Testis (tissue), 3 donors: ENCODE measurements around the gene SAPCD2. TPM values are rescaled to one million over a fixed set of nuclear protein-coding genes. Genes with fewer than 3 reads are reported as not detected.

Source experiments
- DNase-seq: peaks from one replicate; pipeline ENCODE4 v3.0.0-alpha.2; 2019
- H3K27ac ChIP-seq, 2 donors: fragments of 200-600 bp; sonication (generic); one replicate each; pipeline ENCODE4 v1.5.1; 2019
- H3K27me3 ChIP-seq: fragments of 200-600 bp; sonication (generic); one replicate; pipeline ENCODE4 v1.5.1; 2019
- H3K36me3 ChIP-seq: fragments of 200-600 bp; sonication (generic); one replicate; pipeline ENCODE4 v1.5.1; 2017; ENCODE audit warnings: low read depth; ENCODE audit errors: missing control alignments
- H3K4me1 ChIP-seq: fragments of 200-600 bp; sonication (generic); one replicate; pipeline ENCODE4 v1.5.1; 2019
- H3K4me3 ChIP-seq, 2 donors: fragments of 200-600 bp; sonication (generic); one replicate each; pipeline ENCODE4 v1.5.1; 2017 to 2019
- H3K9me3 ChIP-seq: fragments of 200-600 bp; sonication (generic); one replicate; pipeline ENCODE4 v1.5.1; 2017
- POLR2A ChIP-seq: fragments of 450-650 bp; IDR thresholded peaks from one replicate; pipeline ENCODE4 v1.6.1; 2017; ENCODE audit warnings: antibody characterized with exemption, mild to moderate bottlenecking, moderate library complexity
- WGBS, 2 donors: methylation state at CpG; one replicate each; pipeline ENCODE4 v1.1.5; 2018; 5-methylcytosine and 5-hydroxymethylcytosine counted together
- intact Hi-C: fragments of 100-400 bp; cut with DNase I; formaldehyde crosslinking; loops from one replicate; pipeline ENCODE4 v1.15.1; 2023; ENCODE audit warnings: low total_unique reads
- polyA plus RNA-seq: library from polyadenylated mRNA; stranded (reverse); fragments of 350-450 nt; fragmentation: Illumina TruSeq; extraction: RNeasy Lipid Tissue Mini Kit (QIAGEN cat#74804); gene quantifications from one replicate; pipeline ENCODE4 v1.2.3, GENCODE V29; 2014; ENCODE audit warnings: low read depth, low replicate concordance; ENCODE audit not compliant: insufficient read depth
- small RNA-seq, 2 donors: library from RNA; depleted of rRNA; stranded (forward); fragments of <200 nt; gene quantifications; one replicate each; pipeline ENCODE3, GENCODE V24; 2016
- total RNA-seq, 2 donors: library from RNA; depleted of rRNA; stranded (reverse); fragments of >200 nt; gene quantifications; one replicate each; pipeline ENCODE4 v1.2.3, GENCODE V29; 2016
- TF ChIP-seq, protein P1 (sequence below), 3 experiments: fragments of 450-650 bp in 2 of 3; fragments of 200-600 bp in 1 of 3; sonication (generic) in 1 of 3; IDR thresholded peaks; one replicate each; pipeline ENCODE4 v1.5.1; 2016 to 2019; ENCODE audit warnings: antibody characterized with exemption in 3 of 3, mild to moderate bottlenecking in 2 of 3, moderate library complexity in 1 of 3

SAPCD2 gene
- total and polyA plus RNA-seq, 3 donors from 2014 or later = 0.78 to 1.7 (median 1.4) TPM

DNA sequence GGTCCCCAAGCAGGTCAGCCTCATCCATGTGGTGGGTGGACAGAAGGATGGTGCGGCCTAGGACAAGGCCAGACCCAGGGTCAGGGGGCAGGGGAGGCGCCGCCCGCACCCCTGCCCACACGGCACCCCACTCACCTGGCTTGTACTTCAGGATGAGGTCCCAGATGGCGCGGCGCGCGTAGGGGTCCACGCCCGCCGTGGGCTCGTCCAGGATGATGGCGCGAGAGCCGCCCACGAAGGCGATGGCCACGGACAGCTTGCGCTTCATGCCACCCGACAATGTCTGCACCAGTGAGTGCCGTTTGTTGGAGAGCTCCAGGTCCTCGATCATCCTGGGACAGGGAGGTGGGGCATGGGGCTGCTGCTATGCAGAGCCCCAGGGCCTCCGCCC, 54.8 kb downstream of the SAPCD2 start:
- WGBS, 2 donors = 92 to 95% methylated on average over 20 to 21 of the region's 25 CpGs
- no peaks in the 10 kb centered on the region for H3K27me3 ChIP-seq
- intact Hi-C loops = no loop called here
- no peak for TF ChIP-seq POLR2A
- H3K36me3 ChIP-seq = no peaks in the 10 kb centered on the region
- no peak for DNase-seq
- H3K27ac ChIP-seq = no peak overlapping the region
- H3K9me3 ChIP-seq = no peaks in the 10 kb centered on the region
- H3K4me3 ChIP-seq = no peak overlapping the region
- H3K4me1 ChIP-seq = no peaks in the 10 kb centered on the region

DNA sequence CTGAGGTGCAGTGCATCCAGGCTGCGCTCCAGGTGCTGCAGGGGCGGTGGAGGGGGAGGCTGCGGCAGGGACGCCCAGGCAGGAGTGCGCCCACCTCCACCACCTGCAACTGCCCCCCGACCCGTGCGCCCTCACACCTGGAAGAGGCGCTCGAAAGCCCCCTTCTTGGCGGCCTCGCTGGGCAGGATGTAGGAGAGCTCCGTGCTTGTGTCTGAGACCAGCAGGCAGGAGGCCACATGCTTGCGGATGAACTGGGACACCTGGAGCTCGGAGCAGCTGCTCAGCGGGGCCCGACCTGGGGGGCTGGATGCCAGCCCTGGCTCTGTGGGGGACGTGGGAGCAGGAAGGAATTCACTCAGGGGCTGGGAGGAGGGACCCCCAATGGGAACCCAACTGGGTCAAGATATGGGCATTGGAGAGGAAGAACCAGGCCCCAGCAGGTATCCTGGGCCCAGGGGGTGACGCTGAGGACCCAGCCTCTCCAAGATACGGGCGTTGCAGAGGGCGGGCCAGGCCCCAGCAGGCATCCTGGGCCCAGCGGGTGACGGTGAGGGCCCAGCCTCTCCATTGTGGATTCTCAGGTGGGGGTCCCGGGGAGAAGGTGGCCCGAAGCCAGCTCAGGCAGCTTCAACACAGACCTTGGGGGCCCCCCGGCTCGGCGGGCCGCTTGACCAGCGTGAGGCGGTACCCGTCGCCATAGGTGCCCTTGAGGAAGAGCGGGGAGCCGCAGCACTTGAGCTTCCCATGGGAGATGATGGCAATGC, 55.4 kb downstream of the SAPCD2 start:
- WGBS, 2 donors = 95 to 98% methylated on average over 17 to 36 of the region's 36 CpGs
- TF ChIP-seq, protein P1, sequence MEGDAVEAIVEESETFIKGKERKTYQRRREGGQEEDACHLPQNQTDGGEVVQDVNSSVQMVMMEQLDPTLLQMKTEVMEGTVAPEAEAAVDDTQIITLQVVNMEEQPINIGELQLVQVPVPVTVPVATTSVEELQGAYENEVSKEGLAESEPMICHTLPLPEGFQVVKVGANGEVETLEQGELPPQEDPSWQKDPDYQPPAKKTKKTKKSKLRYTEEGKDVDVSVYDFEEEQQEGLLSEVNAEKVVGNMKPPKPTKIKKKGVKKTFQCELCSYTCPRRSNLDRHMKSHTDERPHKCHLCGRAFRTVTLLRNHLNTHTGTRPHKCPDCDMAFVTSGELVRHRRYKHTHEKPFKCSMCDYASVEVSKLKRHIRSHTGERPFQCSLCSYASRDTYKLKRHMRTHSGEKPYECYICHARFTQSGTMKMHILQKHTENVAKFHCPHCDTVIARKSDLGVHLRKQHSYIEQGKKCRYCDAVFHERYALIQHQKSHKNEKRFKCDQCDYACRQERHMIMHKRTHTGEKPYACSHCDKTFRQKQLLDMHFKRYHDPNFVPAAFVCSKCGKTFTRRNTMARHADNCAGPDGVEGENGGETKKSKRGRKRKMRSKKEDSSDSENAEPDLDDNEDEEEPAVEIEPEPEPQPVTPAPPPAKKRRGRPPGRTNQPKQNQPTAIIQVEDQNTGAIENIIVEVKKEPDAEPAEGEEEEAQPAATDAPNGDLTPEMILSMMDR (IDR thresholded peaks at IDR 0.05) = no peak
- TF ChIP-seq POLR2A = no peak
- intact Hi-C loops = no loop called here
- no peak for DNase-seq
- no peaks in the 10 kb centered on the region for H3K36me3 ChIP-seq
- no peaks in the 10 kb centered on the region for H3K27me3 ChIP-seq
- H3K4me3 ChIP-seq = no peak overlapping the region
- no peak overlapping the region for H3K27ac ChIP-seq
- H3K9me3 ChIP-seq = no peaks in the 10 kb centered on the region
- no peaks in the 10 kb centered on the region for H3K4me1 ChIP-seq

DNA sequence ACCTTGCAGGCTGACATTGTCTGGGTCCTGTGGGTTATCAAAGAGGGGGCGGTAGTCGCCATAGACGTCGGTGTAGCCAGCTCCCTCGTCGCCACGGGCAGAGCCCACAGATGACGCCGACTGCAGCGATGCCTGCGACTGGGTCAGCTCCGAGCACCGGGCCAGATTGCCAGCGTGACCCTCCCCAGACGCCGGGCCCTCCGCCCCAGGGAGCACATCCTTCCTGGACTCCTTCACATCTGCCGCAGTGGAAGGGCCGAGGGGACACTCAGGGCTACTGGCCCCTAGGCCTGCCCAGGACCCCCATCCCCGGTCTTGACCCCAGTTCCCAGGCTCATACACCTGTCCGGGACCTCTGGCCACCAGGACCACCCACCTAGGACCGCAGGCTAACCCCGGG, 56.2 kb downstream of the SAPCD2 start:
- Histone ChIP-seq H3K4me3 (no peak overlapping the region), H3K27me3 (no peaks in the 10 kb centered on the region), H3K4me1 (no peaks in the 10 kb centered on the region), H3K9me3 (no peaks in the 10 kb centered on the region), H3K36me3 (no peaks in the 10 kb centered on the region), H3K27ac (no peak overlapping the region)
- TF ChIP-seq POLR2A = no peak
- TF ChIP-seq, protein P1 (IDR thresholded peaks at IDR 0.05) = no peak
- 91 to 93% methylated on average over 8 to 22 of the region's 23 CpGs for WGBS, 2 donors
- intact Hi-C loops = no loop called here
- no peak for DNase-seq

DNA sequence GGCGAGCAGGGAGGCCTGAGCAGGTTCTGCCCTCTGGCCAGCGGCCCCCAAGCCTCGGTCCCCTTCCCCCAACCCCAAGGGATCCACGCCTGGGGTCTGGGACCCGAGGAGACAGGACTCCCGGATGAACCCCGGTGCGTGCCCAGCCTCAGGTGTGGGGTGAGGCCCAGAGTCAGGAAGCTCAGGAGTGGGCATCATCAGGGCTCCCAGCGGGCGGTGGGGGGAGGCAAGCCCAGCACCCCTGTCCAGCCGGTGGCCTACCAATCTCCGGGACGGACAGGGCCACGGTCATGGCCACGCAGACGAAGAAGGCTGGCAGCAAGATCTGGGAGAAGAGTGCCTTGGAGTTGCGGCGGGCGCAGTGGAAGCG, 56.8 kb downstream of the SAPCD2 start:
- 96 to 97% methylated on average over 11 to 20 of the region's 20 CpGs for WGBS, 2 donors
- H3K9me3 ChIP-seq = no peaks in the 10 kb centered on the region
- TF ChIP-seq, protein P1 (IDR thresholded peaks at IDR 0.05) = no peak
- TF ChIP-seq POLR2A = no peak
- no peak overlapping the region for H3K27ac ChIP-seq
- H3K4me1 ChIP-seq = no peaks in the 10 kb centered on the region
- H3K4me3 ChIP-seq = no peak overlapping the region
- intact Hi-C loops = no loop called here
- no peaks in the 10 kb centered on the region for H3K27me3 ChIP-seq
- DNase-seq = no peak
- no peaks in the 10 kb centered on the region for H3K36me3 ChIP-seq

DNA sequence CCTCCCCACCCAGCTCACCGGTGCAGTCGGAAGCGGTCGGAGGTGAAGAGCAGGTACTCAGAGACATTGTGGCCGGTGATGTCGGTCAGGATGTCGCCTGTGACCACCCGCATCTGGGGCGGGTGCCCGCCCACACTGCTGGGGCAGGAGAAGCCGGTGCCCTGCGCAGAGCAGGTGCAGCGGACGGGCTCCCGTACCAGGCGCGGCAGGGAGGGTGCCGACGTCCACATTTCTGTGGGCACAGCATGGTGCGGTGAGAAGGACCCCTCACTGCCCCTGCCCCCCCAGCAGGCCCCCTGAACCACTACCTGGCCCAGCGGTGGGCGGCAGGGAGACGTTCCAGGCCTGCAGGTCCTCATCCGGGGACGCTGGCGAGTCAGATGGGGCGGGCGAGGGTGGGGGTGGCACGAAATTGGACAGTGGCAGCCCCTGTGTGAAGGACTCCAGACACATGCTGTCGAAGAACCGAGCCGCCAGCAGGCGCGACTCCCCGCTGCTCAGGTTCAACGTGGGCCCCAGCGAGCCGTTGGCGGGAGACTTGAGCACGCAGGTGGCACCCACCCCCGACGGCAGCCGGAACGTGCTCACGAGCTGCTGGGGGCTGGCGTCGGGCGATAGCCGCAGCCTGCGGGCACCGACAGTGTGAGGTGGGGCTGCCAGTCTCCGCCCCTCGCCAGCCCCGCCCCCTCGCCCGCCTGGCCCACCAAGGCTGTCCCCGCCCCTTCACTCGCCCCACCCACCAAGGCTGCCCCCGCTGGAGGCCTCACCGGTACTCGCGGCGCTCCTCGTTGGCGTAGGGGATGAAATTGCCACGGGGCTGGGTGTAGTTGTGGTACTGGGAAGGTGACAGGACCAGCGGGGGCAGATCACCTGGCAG, 57.4 kb downstream of the SAPCD2 start:
- TF ChIP-seq POLR2A = no peak
- Histone ChIP-seq H3K36me3 (no peaks in the 10 kb centered on the region), H3K9me3 (no peaks in the 10 kb centered on the region), H3K27ac (no peak overlapping the region), H3K4me3 (no peak overlapping the region), H3K27me3 (no peaks in the 10 kb centered on the region), H3K4me1 (peaks cover 2% of the 10 kb centered on the region)
- intact Hi-C loops = no loop called here
- no peak for DNase-seq
- 87 to 90% methylated on average over 26 to 67 of the region's 67 CpGs for WGBS, 2 donors

Small RNA genes within 50 kb of the gene (small RNA-seq; reads per million reads assigned to genes)
- gene RF00153 = 0 to 0.09 reads per million in 2 donors

Other genes starting within 250 kb of the SAPCD2 start
Only the 30 nearest of the 36 such genes appear.
- gene TRAF2, start 184.0 kb downstream of the SAPCD2 start, total RNA-seq = 10 to 100 TPM; 23.7 to 32.9 TPM
- gene TRAF2, start 184.0 kb downstream of the SAPCD2 start, polyA plus RNA-seq = 21.9 TPM
- gene FBXW5, start 125.8 kb downstream of the SAPCD2 start, total RNA-seq = 100 to 1,000 TPM; 509 to 749 TPM
- gene FBXW5, start 125.8 kb downstream of the SAPCD2 start, polyA plus RNA-seq = 452 TPM
- gene C8G, start 125.3 kb downstream of the SAPCD2 start, total RNA-seq = 1 to 10 TPM; 4.6 to 4.9 TPM
- 4.6 TPM for gene C8G, start 125.3 kb downstream of the SAPCD2 start, polyA plus RNA-seq
- gene LCN12, start 118.3 kb downstream of the SAPCD2 start, total RNA-seq = 10 to 100 TPM; 11.5 to 27.8 TPM
- gene LCN12, start 118.3 kb downstream of the SAPCD2 start, polyA plus RNA-seq = 27.1 TPM
- 1,000 to 10,000 TPM; 5,554 to 5,948 TPM for gene PTGDS, start 93.1 kb downstream of the SAPCD2 start, total RNA-seq
- gene PTGDS, start 93.1 kb downstream of the SAPCD2 start, polyA plus RNA-seq = 4,976 TPM
- 100 to 1,000 TPM in 1 of 2 donors, 10 to 100 TPM in 1; 59.3 to 131 TPM for gene LCNL1, start 87.6 kb downstream of the SAPCD2 start, total RNA-seq
- 17.5 TPM for gene LCNL1, start 87.6 kb downstream of the SAPCD2 start, polyA plus RNA-seq
- gene PAXX, start 78.1 kb downstream of the SAPCD2 start, total RNA-seq = 10 to 100 TPM; 47.8 to 56.6 TPM
- gene PAXX, start 78.1 kb downstream of the SAPCD2 start, polyA plus RNA-seq = 25.9 TPM
- gene CLIC3, start 74.0 kb downstream of the SAPCD2 start, total RNA-seq = 1 to 10 TPM; 1.8 to 1.9 TPM
- gene CLIC3, start 74.0 kb downstream of the SAPCD2 start, polyA plus RNA-seq = 2.8 TPM
- gene ABCA2, start 42.3 kb downstream of the SAPCD2 start, total RNA-seq = 10 to 100 TPM; 56.0 to 65.5 TPM
- gene ABCA2, start 42.3 kb downstream of the SAPCD2 start, polyA plus RNA-seq = 33.6 TPM
- under 1 TPM; 0.06 to 0.24 TPM for gene FUT7, start 38.5 kb downstream of the SAPCD2 start, total RNA-seq
- 0.24 TPM for gene FUT7, start 38.5 kb downstream of the SAPCD2 start, polyA plus RNA-seq
- 100 to 1,000 TPM in 1 of 2 donors, 10 to 100 TPM in 1; 75.9 to 103 TPM for gene NPDC1, start 24.4 kb downstream of the SAPCD2 start, total RNA-seq
- gene NPDC1, start 24.4 kb downstream of the SAPCD2 start, polyA plus RNA-seq = 47.7 TPM
- gene ENTPD2, start 16.5 kb downstream of the SAPCD2 start, total RNA-seq = 1 to 10 TPM; 5.7 to 9.6 TPM
- gene ENTPD2, start 16.5 kb downstream of the SAPCD2 start, polyA plus RNA-seq = 8.5 TPM
- gene UAP1L1, start 7.0 kb upstream of the SAPCD2 start, total RNA-seq = 10 to 100 TPM in 1 of 2 donors, 1 to 10 TPM in 1; 7.2 to 10.1 TPM
- 6.9 TPM for gene UAP1L1, start 7.0 kb upstream of the SAPCD2 start, polyA plus RNA-seq
- gene MAN1B1, start 16.4 kb upstream of the SAPCD2 start, total RNA-seq = 100 to 1,000 TPM; 122 to 124 TPM
- gene MAN1B1, start 16.4 kb upstream of the SAPCD2 start, polyA plus RNA-seq = 62.2 TPM
- gene DPP7, start 44.2 kb upstream of the SAPCD2 start, total RNA-seq = 100 to 1,000 TPM; 207 to 215 TPM
- 242 TPM for gene DPP7, start 44.2 kb upstream of the SAPCD2 start, polyA plus RNA-seq
- 1 to 10 TPM; 1.5 to 3.8 TPM for gene GRIN1, start 68.6 kb upstream of the SAPCD2 start, total RNA-seq
- 0.79 TPM for gene GRIN1, start 68.6 kb upstream of the SAPCD2 start, polyA plus RNA-seq
- 1 to 10 TPM; 2.4 to 5.1 TPM for gene LRRC26, start 99.5 kb upstream of the SAPCD2 start, total RNA-seq
- gene LRRC26, start 99.5 kb upstream of the SAPCD2 start, polyA plus RNA-seq = not detected
- 10 to 100 TPM; 19.8 to 37.9 TPM for gene TMEM210, start 101.5 kb upstream of the SAPCD2 start, total RNA-seq
- gene TMEM210, start 101.5 kb upstream of the SAPCD2 start, polyA plus RNA-seq = 83.2 TPM
- gene ANAPC2, start 118.0 kb upstream of the SAPCD2 start, total RNA-seq = 10 to 100 TPM; 91.0 to 98.5 TPM
- 80.6 TPM for gene ANAPC2, start 118.0 kb upstream of the SAPCD2 start, polyA plus RNA-seq
- 100 to 1,000 TPM; 134 to 137 TPM for gene SSNA1, start 118.1 kb upstream of the SAPCD2 start, total RNA-seq
- gene SSNA1, start 118.1 kb upstream of the SAPCD2 start, polyA plus RNA-seq = 211 TPM
- 10 to 100 TPM; 25.9 to 35.2 TPM for gene TPRN, start 130.2 kb upstream of the SAPCD2 start, total RNA-seq
- gene TPRN, start 130.2 kb upstream of the SAPCD2 start, polyA plus RNA-seq = 17.2 TPM
- 10 to 100 TPM; 48.0 to 51.2 TPM for gene TMEM203, start 135.1 kb upstream of the SAPCD2 start, total RNA-seq
- 36.3 TPM for gene TMEM203, start 135.1 kb upstream of the SAPCD2 start, polyA plus RNA-seq
- 10 to 100 TPM; 27.5 to 29.1 TPM for gene NDOR1, start 135.1 kb upstream of the SAPCD2 start, total RNA-seq
- 21.9 TPM for gene NDOR1, start 135.1 kb upstream of the SAPCD2 start, polyA plus RNA-seq
- 1 to 10 TPM; 3.0 to 4.1 TPM for gene RNF208, start 151.7 kb upstream of the SAPCD2 start, total RNA-seq
- gene RNF208, start 151.7 kb upstream of the SAPCD2 start, polyA plus RNA-seq = 7.7 TPM
- gene CYSRT1, start 154.6 kb upstream of the SAPCD2 start, total RNA-seq = 1 to 10 TPM; 3.7 to 5.6 TPM
- 3.0 TPM for gene CYSRT1, start 154.6 kb upstream of the SAPCD2 start, polyA plus RNA-seq
- under 1 TPM; 0.37 to 0.71 TPM for gene RNF224, start 156.9 kb upstream of the SAPCD2 start, total RNA-seq
- gene RNF224, start 156.9 kb upstream of the SAPCD2 start, polyA plus RNA-seq = 0.17 TPM
- under 1 TPM; 0.24 to 0.25 TPM for gene SLC34A3, start 160.3 kb upstream of the SAPCD2 start, total RNA-seq
- 0.15 TPM for gene SLC34A3, start 160.3 kb upstream of the SAPCD2 start, polyA plus RNA-seq
- 100 to 1,000 TPM; 856 to 940 TPM for gene TUBB4B, start 170.7 kb upstream of the SAPCD2 start, total RNA-seq
- 1,777 TPM for gene TUBB4B, start 170.7 kb upstream of the SAPCD2 start, polyA plus RNA-seq
- 10 to 100 TPM; 14.6 to 34.1 TPM for gene STPG3, start 180.7 kb upstream of the SAPCD2 start, total RNA-seq
- gene STPG3, start 180.7 kb upstream of the SAPCD2 start, polyA plus RNA-seq = 58.9 TPM
- 10 to 100 TPM; 60.9 to 76.7 TPM for gene NELFB, start 184.8 kb upstream of the SAPCD2 start, total RNA-seq
- gene NELFB, start 184.8 kb upstream of the SAPCD2 start, polyA plus RNA-seq = 55.0 TPM